DND-41 (cell line): ENCODE measurements around the gene RUNX2.

Experiments
- ATAC-seq: fragments of 200-7000 bp; cut with Tn5 transposase; 3 replicates; pipeline ENCODE4 v1.9.1; 2021; ENCODE audit warnings: low read depth; ENCODE audit not compliant: insufficient read depth
- DNase-seq: peaks from one replicate; pipeline ENCODE4 v3.0.0-alpha.2; 2020
- H2AFZ ChIP-seq: 2 replicates; pipeline ENCODE4 v1.6.0; 2012; ENCODE audit warnings: low read depth, low read length
- H3K27ac ChIP-seq: 2 replicates; pipeline ENCODE4 v1.5.1; 2012; ENCODE audit warnings: low read length, inconsistent platforms
- H3K27me3 ChIP-seq: fragments of 200-600 bp; sonication (generic); 2 replicates; pipeline ENCODE4 v1.6.0; 2012; ENCODE audit warnings: low read length, mild to moderate bottlenecking, inconsistent platforms; ENCODE audit not compliant: insufficient read depth, poor library complexity
- H3K36me3 ChIP-seq: 2 replicates; pipeline ENCODE4 v1.5.1; 2012; ENCODE audit warnings: low read length, inconsistent platforms; ENCODE audit not compliant: insufficient read depth
- H3K4me1 ChIP-seq: 2 replicates; pipeline ENCODE4 v1.5.1; 2012; ENCODE audit warnings: mild to moderate bottlenecking, low read length; ENCODE audit not compliant: insufficient read depth
- H3K4me2 ChIP-seq: 2 replicates; pipeline ENCODE4 v1.6.0; 2012; ENCODE audit warnings: mild to moderate bottlenecking, moderate library complexity, low read length, inconsistent platforms; ENCODE audit not compliant: insufficient read depth
- H3K4me3 ChIP-seq, 2 experiments: fragments of 200-600 bp in 1 of 2; shearing (Covaris generic) in 1 of 2; 2 replicates each; pipeline ENCODE4 v1.5.1; 2012 to 2016; ENCODE audit warnings: inconsistent platforms in 2 of 2, low read length in 2 of 2, mild to moderate bottlenecking in 2 of 2, low read depth in 1 of 2, moderate library complexity in 1 of 2
- H3K79me2 ChIP-seq: 2 replicates; pipeline ENCODE4 v1.6.0; 2012; ENCODE audit warnings: low read length, inconsistent platforms; ENCODE audit not compliant: insufficient read depth
- H3K9ac ChIP-seq: 2 replicates; pipeline ENCODE4 v1.6.0; 2012; ENCODE audit warnings: low read depth, mild to moderate bottlenecking, inconsistent platforms, low read length, moderate library complexity
- H3K9me3 ChIP-seq: 2 replicates; pipeline ENCODE4 v1.5.1; 2012; ENCODE audit warnings: low read length, moderate library complexity, mild to moderate bottlenecking, inconsistent platforms; ENCODE audit not compliant: insufficient read depth, severe bottlenecking
- H4K20me1 ChIP-seq: 2 replicates; pipeline ENCODE4 v1.6.0; 2012; ENCODE audit warnings: low read length; ENCODE audit not compliant: insufficient read depth
- EZH2 ChIP-seq: IDR thresholded peaks from 3 replicates; pipeline ENCODE4 v1.6.1; 2012; ENCODE audit warnings: borderline replicate concordance, low read depth, mild to moderate bottlenecking, moderate library complexity, low read length, inconsistent platforms; ENCODE audit not compliant: severe bottlenecking
- TF ChIP-seq, protein P1 (sequence below): IDR thresholded peaks from 2 replicates; pipeline ENCODE4 v1.5.1; 2012; ENCODE audit warnings: borderline replicate concordance, low read length, moderate library complexity, mild to moderate bottlenecking; ENCODE audit not compliant: poor library complexity, severe bottlenecking; ENCODE audit errors: extremely low read depth

RUNX2 gene

DNA sequence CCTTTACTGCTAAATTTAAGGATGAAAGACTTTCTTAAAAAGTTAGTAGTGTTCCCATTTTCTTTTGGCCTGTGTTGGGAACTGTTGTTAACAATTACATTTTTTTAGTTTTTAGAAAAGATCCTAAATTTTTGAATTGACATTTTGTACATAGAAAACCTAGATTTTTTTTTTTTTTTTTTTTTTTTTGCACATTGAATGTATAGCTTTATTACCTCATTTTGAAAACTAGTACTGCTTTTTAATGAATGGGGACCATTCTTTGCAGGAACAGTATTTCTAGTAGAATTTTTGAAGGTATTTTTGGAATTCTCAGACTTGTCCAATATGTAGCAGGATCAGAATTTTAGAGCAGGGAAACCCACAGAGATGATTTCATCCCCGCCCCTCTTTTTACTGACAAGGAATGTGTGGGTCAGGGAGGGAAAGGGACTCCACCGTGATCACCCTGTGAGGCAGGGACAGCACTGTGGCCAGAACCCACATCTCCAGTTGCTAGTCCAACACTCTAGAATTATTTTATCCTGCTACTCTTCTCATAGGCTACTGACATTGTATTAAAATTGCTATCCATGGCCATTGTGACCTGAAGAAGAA is 204.0 kb downstream of the RUNX2 start:
- TF ChIP-seq, protein P1, sequence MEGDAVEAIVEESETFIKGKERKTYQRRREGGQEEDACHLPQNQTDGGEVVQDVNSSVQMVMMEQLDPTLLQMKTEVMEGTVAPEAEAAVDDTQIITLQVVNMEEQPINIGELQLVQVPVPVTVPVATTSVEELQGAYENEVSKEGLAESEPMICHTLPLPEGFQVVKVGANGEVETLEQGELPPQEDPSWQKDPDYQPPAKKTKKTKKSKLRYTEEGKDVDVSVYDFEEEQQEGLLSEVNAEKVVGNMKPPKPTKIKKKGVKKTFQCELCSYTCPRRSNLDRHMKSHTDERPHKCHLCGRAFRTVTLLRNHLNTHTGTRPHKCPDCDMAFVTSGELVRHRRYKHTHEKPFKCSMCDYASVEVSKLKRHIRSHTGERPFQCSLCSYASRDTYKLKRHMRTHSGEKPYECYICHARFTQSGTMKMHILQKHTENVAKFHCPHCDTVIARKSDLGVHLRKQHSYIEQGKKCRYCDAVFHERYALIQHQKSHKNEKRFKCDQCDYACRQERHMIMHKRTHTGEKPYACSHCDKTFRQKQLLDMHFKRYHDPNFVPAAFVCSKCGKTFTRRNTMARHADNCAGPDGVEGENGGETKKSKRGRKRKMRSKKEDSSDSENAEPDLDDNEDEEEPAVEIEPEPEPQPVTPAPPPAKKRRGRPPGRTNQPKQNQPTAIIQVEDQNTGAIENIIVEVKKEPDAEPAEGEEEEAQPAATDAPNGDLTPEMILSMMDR: no peak
- no peak for TF ChIP-seq EZH2
- Histone ChIP-seq H3K79me2 (no peaks in the 10 kb centered on the region), H2AFZ (no peak overlapping the region), H3K4me1 (no peaks in the 10 kb centered on the region), H3K9ac (no peak overlapping the region), H4K20me1 (no peaks in the 10 kb centered on the region), H3K9me3 (no peaks in the 10 kb centered on the region), H3K27me3 (no peaks in the 10 kb centered on the region), H3K4me3 (no peak overlapping the region), H3K36me3 (peaks cover 28% of the 10 kb centered on the region), H3K27ac (no peak overlapping the region), H3K4me2 (no peak overlapping the region)
- DNase-seq (no peak), ATAC-seq (no peak)

DNA sequence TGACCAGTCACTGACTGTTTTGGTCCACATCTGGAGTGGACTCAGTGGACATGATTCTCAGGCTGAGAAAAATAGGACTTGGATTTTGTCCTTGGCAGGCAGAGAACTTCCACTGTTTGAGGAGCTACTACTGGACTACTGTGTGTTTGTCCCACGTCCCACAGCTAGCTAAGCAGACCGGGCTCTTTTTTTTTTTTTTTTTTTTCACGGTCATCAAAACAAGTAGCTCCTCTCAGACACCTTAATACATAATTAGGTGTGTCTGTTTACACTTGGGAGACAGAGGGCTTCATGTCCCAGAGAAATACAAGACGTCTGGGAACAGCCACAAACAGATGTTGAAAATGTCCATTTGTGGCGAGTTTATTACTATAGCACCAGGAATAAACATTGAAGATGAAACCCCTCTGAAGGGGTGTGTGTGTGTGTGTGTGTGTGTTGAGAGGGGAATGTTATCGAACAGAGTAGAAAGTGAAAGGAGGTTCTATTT is 204.6 kb downstream of the RUNX2 start:
- Histone ChIP-seq H3K27ac (no peak overlapping the region), H2AFZ (no peak overlapping the region), H3K4me1 (no peaks in the 10 kb centered on the region), H3K9me3 (no peaks in the 10 kb centered on the region), H3K4me2 (no peak overlapping the region), H3K79me2 (no peaks in the 10 kb centered on the region), H3K9ac (no peak overlapping the region), H3K36me3 (peaks cover 22% of the 10 kb centered on the region), H3K27me3 (no peaks in the 10 kb centered on the region), H3K4me3 (no peak overlapping the region), H4K20me1 (no peaks in the 10 kb centered on the region)
- ATAC-seq (no peak), DNase-seq (no peak)
- TF ChIP-seq, protein P1: no peak
- no peak for TF ChIP-seq EZH2

DNA sequence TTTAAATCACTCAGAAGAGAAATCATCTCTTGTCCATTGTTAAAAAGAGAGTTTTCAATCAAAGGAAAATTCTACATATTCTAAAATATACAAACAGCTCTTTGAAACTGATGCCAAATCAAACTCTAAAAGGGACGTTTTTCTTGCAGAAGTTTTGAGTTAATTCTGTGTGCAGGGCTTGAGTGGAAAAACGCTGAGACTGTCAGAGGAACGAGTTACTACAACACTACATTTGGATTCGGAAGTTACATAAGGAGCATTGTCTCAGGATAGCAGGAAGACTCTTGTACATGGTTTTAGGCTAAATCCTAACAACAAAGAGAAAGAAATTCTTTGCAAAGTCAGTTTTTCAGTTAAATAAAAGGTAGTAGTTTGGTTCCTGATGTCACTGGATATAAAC is 205.3 kb downstream of the RUNX2 start:
- no peak overlapping the region for H3K9ac ChIP-seq
- H3K79me2 ChIP-seq: no peaks in the 10 kb centered on the region
- no peak overlapping the region for H3K4me3 ChIP-seq
- no peaks in the 10 kb centered on the region for H4K20me1 ChIP-seq
- TF ChIP-seq, protein P1: no peak
- TF ChIP-seq EZH2: no peak
- no peak overlapping the region for H3K27ac ChIP-seq
- no peak for DNase-seq
- H2AFZ ChIP-seq: no peak overlapping the region
- H3K9me3 ChIP-seq: no peaks in the 10 kb centered on the region
- no peaks in the 10 kb centered on the region for H3K27me3 ChIP-seq
- no peaks in the 10 kb centered on the region for H3K4me1 ChIP-seq
- peaks cover 16% of the 10 kb centered on the region for H3K36me3 ChIP-seq
- no peak for ATAC-seq
- no peak overlapping the region for H3K4me2 ChIP-seq
